Breast epithelium (tissue), 4 donors: ENCODE data around the gene SRSF11. TPM values are rescaled to one million over a fixed set of nuclear protein-coding genes. Genes with fewer than 3 reads are reported as not detected.

Experiments used
- DNase-seq, 2 donors: peaks; one replicate each; pipeline ENCODE4 v3.0.0-alpha.2; 2019; ENCODE audit warnings: low spot score in 2 of 2
- H3K27ac ChIP-seq, 2 donors: fragments of 200-600 bp; sonication (generic) in 1 of 2; one replicate each; pipeline ENCODE4 v1.5.1; 2016 to 2019; ENCODE audit warnings: mild to moderate bottlenecking in 1 of 2
- H3K27me3 ChIP-seq, 2 donors: fragments of 200-600 bp; sonication (generic) in 1 of 2; one replicate each; pipeline versions ENCODE4 v1.5.1 to v1.6.0; 2017 to 2019; ENCODE audit warnings: control low read depth in 1 of 2, mild to moderate bottlenecking in 1 of 2
- H3K36me3 ChIP-seq: fragments of 200-600 bp; one replicate; pipeline ENCODE4 v1.5.1; 2019
- H3K4me1 ChIP-seq, 2 donors: fragments of 200-600 bp; sonication (generic); one replicate each; pipeline ENCODE4 v1.5.1; 2016 to 2019; ENCODE audit warnings: control low read depth in 1 of 2
- H3K4me3 ChIP-seq, 3 donors: fragments of 200-600 bp; sonication (generic); 1 replicate in 2 of 3; 2 replicates in 1 of 3; pipeline ENCODE4 v1.5.1; 2016 to 2019; ENCODE audit warnings: mild to moderate bottlenecking in 3 of 3, moderate library complexity in 2 of 3
- H3K9me3 ChIP-seq, 2 donors: fragments of 200-600 bp; sonication (generic) in 1 of 2; one replicate each; pipeline ENCODE4 v1.5.1; 2016 to 2019; ENCODE audit warnings: control low read depth in 1 of 2
- CTCF ChIP-seq, 3 donors: fragments of 450-650 bp; IDR thresholded peaks; one replicate each; pipeline ENCODE4 v1.5.1; 2016 to 2017; ENCODE audit warnings: antibody characterized with exemption in 3 of 3, mild to moderate bottlenecking in 3 of 3, moderate library complexity in 3 of 3
- POLR2A ChIP-seq: fragments of 450-650 bp; IDR thresholded peaks from one replicate; pipeline ENCODE4 v1.6.1; 2016; ENCODE audit warnings: antibody characterized with exemption, mild to moderate bottlenecking, moderate library complexity
- POLR2AphosphoS5 ChIP-seq, 3 donors: sonication (generic); formaldehyde crosslinking; IDR thresholded peaks; one replicate each; pipeline ENCODE4 v1.6.1; 2017; ENCODE audit warnings: antibody characterized with exemption in 3 of 3
- intact Hi-C: fragments of 100-400 bp; cut with DNase I; formaldehyde crosslinking; loops from one replicate; pipeline ENCODE4 v1.15.1; 2023; ENCODE audit warnings: low total_unique reads
- total RNA-seq, 3 donors: library from RNA; depleted of rRNA; stranded (reverse); fragments of >200 nt; gene quantifications; one replicate each; pipeline ENCODE4 v1.1.0, GENCODE V29; 2016

SRSF11 gene
- total RNA-seq, 3 donors from 2014 or later, result 200 to 295 (median 225) TPM

GRCh38 chr1:70220517-70221237, 503 bp upstream of the SRSF11 start:
- DNase-seq, result no peak
- Histone ChIP-seq H3K9me3 (no peaks in the 10 kb centered on the region), H3K27me3 (no peaks in the 10 kb centered on the region), H3K4me3 (peak overlapping the region; percentile 58 to 79 (median 70)), H3K27ac (peak overlapping the region in 1 of 2 donors; percentile 99), H3K36me3 (no peaks in the 10 kb centered on the region), H3K4me1 (no peaks in the 10 kb centered on the region)
- intact Hi-C loops, result loop anchor here (2.0 kb wide), 1 partner anchor 42 kb away; no protein-coding TSS in a partner anchor
- no peak for TF ChIP-seq POLR2AphosphoS5 (IDR thresholded peaks at IDR 0.05)
- TF ChIP-seq POLR2A, result no peak
- no peak for TF ChIP-seq CTCF (IDR thresholded peaks at IDR 0.05)

- Histone ChIP-seq H3K27ac (peak overlapping the region; percentile 98 to 99), H3K27me3 (no peaks in the 10 kb centered on the region), H3K4me1 (no peaks in the 10 kb centered on the region), H3K4me3 (peak overlapping the region in 2 of 3 donors; percentile 70 to 79), H3K9me3 (no peaks in the 10 kb centered on the region), H3K36me3 (no peaks in the 10 kb centered on the region)
- intact Hi-C loops, result no loop called here
- DNase-seq, result no peak
- TF ChIP-seq POLR2A (no peak), CTCF (IDR thresholded peaks at IDR 0.05) (no peak), POLR2AphosphoS5 (IDR thresholded peaks at IDR 0.05) (no peak)
These were observed 1.6 kb downstream of the SRSF11 start for GRCh38 chr1:70222716-70223235.

GRCh38 chr1:70224954-70225353, 3.8 kb downstream of the SRSF11 start:
- H3K27me3 ChIP-seq, result no peaks in the 10 kb centered on the region
- no peaks in the 10 kb centered on the region for H3K9me3 ChIP-seq
- H3K4me1 ChIP-seq, result peaks cover 0 to 3% of the 10 kb centered on the region in 2 donors

GRCh38 chr1:70227439-70227838, 6.3 kb downstream of the SRSF11 start:
- intact Hi-C loops, result no loop called here
- no peak for TF ChIP-seq POLR2A
- TF ChIP-seq CTCF (IDR thresholded peaks at IDR 0.05), result no peak
- no peak for TF ChIP-seq POLR2AphosphoS5 (IDR thresholded peaks at IDR 0.05)
- H3K36me3 ChIP-seq, result peaks cover 6% of the 10 kb centered on the region
- peaks cover 0 to 3% of the 10 kb centered on the region in 2 donors for H3K4me1 ChIP-seq
- no peaks in the 10 kb centered on the region for H3K9me3 ChIP-seq
- H3K27ac ChIP-seq, result no peak overlapping the region
- DNase-seq, result no peak
- no peaks in the 10 kb centered on the region for H3K27me3 ChIP-seq
- no peak overlapping the region for H3K4me3 ChIP-seq

More at GRCh38 chr1:70224954-70225353, 3.8 kb downstream of the SRSF11 start:
- no peak overlapping the region for H3K27ac ChIP-seq
- intact Hi-C loops, result no loop called here
- no peak for DNase-seq
- H3K36me3 ChIP-seq, result no peaks in the 10 kb centered on the region
- no peak overlapping the region for H3K4me3 ChIP-seq
- no peak for TF ChIP-seq POLR2AphosphoS5 (IDR thresholded peaks at IDR 0.05)
- TF ChIP-seq CTCF (IDR thresholded peaks at IDR 0.05), result no peak
- no peak for TF ChIP-seq POLR2A

GRCh38 chr1:70228670-70229069, 7.5 kb downstream of the SRSF11 start:
- H3K36me3 ChIP-seq, result peaks cover 7% of the 10 kb centered on the region

More at GRCh38 chr1:70228670-70229069, 7.5 kb downstream of the SRSF11 start:
- no peaks in the 10 kb centered on the region for H3K9me3 ChIP-seq
- H3K27ac ChIP-seq, result no peak overlapping the region
- no peak for DNase-seq
- intact Hi-C loops, result no loop called here
- no peak overlapping the region for H3K4me3 ChIP-seq
- no peaks in the 10 kb centered on the region for H3K27me3 ChIP-seq
- H3K4me1 ChIP-seq, result peaks cover 0 to 3% of the 10 kb centered on the region in 2 donors
- TF ChIP-seq CTCF (IDR thresholded peaks at IDR 0.05), result no peak
- TF ChIP-seq POLR2AphosphoS5 (IDR thresholded peaks at IDR 0.05), result no peak
- TF ChIP-seq POLR2A, result no peak
